ENCODE data around the gene ZNF236.

ZNF236 gene

GRCh38 chr18:76908277-76908676 lies 85.9 kb downstream of the ZNF236 start:
- DNase-seq (ENCODE audit: low read depth in 2 of 2): no peak

- DNase-seq (ENCODE audit: low read depth in 2 of 2): no peak
Measured at GRCh38 chr18:76909439-76909838, 87.1 kb downstream of the ZNF236 start.

GRCh38 chr18:76911440-76911839 lies 89.1 kb downstream of the ZNF236 start:
- DNase-seq (ENCODE audit: low read depth in 2 of 2): no peak

- no peak for DNase-seq (ENCODE audit: low read depth in 2 of 2)
Measured at GRCh38 chr18:76913583-76913982, 91.2 kb downstream of the ZNF236 start.

- DNase-seq (ENCODE audit: low read depth in 2 of 2): no peak
Measured at GRCh38 chr18:76914314-76914713, 92.0 kb downstream of the ZNF236 start.

- no peak for DNase-seq (ENCODE audit: low read depth in 2 of 2)
Measured at GRCh38 chr18:76914796-76915195, 92.4 kb downstream of the ZNF236 start.

GRCh38 chr18:76915456-76915855 lies 93.1 kb downstream of the ZNF236 start:
- no peak for DNase-seq (ENCODE audit: low read depth in 2 of 2)

- no peak for DNase-seq (ENCODE audit: low read depth in 2 of 2)
Measured at GRCh38 chr18:76920974-76921373, 98.6 kb downstream of the ZNF236 start.

GRCh38 chr18:76922107-76922506 lies 99.8 kb downstream of the ZNF236 start:
- peak in 1 of 2 donors; percentile 19 for DNase-seq (ENCODE audit: low read depth in 2 of 2)

GRCh38 chr18:76923485-76924085 lies 101.2 kb downstream of the ZNF236 start:
- no peak for DNase-seq (ENCODE audit: low read depth in 2 of 2)

GRCh38 chr18:76925501-76925900 lies 103.1 kb downstream of the ZNF236 start:
- DNase-seq (ENCODE audit: low read depth in 2 of 2): no peak

GRCh38 chr18:76927223-76927725 lies 104.9 kb downstream of the ZNF236 start:
- no peak for DNase-seq (ENCODE audit: low read depth in 2 of 2)

- DNase-seq (ENCODE audit: low read depth in 2 of 2): no peak
Measured at GRCh38 chr18:76928179-76928868, 106.0 kb downstream of the ZNF236 start.

- no peak for DNase-seq (ENCODE audit: low read depth in 2 of 2)
Measured at GRCh38 chr18:76931171-76931570, 108.8 kb downstream of the ZNF236 start.

GRCh38 chr18:76932026-76932819 lies 109.9 kb downstream of the ZNF236 start:
- DNase-seq (ENCODE audit: low read depth in 2 of 2): no peak

- no peak for DNase-seq (ENCODE audit: low read depth in 2 of 2)
Measured at GRCh38 chr18:76935722-76936337, 113.5 kb downstream of the ZNF236 start.

GRCh38 chr18:76936877-76937276 lies 114.5 kb downstream of the ZNF236 start:
- no peak for DNase-seq (ENCODE audit: low read depth in 2 of 2)

- DNase-seq (ENCODE audit: low read depth in 2 of 2): no peak
Measured at GRCh38 chr18:76937597-76937996, 115.2 kb downstream of the ZNF236 start.

GRCh38 chr18:76938619-76939018 lies 116.3 kb downstream of the ZNF236 start:
- no peak for DNase-seq (ENCODE audit: low read depth in 2 of 2)

GRCh38 chr18:76941284-76941683 lies 118.9 kb downstream of the ZNF236 start:
- no peak for DNase-seq (ENCODE audit: low read depth in 2 of 2)

GRCh38 chr18:76943542-76944339 lies 121.4 kb downstream of the ZNF236 start:
- DNase-seq (ENCODE audit: low read depth in 2 of 2): no peak
